Measurements from ENCODE around the gene CCSER1.

Gene CCSER1

DNA sequence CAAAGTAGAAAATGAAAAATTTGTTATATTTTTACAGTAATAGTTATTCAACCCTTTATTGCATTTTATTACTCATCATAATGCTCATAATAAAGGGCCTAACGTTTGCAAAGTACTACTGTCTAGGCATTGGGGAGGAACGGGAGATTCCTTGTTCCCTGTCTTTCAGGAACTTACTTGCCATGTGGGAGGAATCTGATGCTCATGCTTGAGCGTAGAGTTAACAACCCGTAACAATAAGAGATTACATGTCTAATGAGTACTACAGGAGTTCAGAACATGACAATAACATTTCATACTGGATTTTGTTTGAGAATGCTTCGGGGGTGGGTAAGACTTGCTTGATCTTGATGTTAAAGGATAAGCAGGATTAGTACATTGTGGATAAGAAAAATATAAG is 2.9 kb downstream of the CCSER1 start:
- no peak for DNase-seq

DNA sequence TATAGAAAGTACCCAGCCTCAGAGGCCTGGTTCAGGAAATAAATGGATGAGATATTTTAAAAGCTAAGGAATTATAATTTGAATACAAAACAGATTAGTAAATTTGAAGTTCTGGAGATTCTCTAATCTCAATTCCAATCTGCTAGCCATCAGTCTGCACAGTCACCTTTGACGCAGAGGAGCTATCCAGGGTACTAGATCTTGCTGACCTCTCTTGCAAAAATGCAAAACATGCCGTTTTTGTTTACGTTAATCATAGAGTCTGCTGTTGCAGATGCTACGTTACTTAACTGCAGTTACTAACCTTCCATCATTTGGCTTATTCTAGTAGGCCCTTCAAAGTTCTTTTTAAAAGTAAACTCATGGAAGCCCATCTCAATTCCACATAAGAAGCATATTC is 10.4 kb downstream of the CCSER1 start:
- DNase-seq = no peak

GRCh38 chr4:90142081-90142480 is 14.9 kb downstream of the CCSER1 start:
- DNase-seq = no peak

DNA sequence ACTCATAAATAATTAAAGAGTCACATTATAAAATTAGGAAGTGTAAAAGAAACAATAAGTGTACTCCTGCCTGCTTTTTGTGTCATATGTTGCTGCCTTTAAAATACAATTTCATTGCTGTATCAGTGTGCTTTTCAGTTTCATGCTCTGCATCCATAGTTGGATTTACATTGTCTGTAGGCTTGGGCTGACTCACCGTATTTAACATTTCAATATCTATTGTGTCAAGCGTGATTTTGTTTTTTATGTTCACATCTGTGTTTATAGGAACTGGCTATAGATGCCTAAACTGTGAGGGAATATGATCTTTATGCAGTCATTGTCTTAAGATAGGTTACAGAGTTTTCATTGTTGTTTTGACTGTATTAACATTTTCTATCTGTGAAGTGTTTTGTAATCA is 18.1 kb downstream of the CCSER1 start:
- no peak for DNase-seq

GRCh38 chr4:90146306-90146705 is 19.1 kb downstream of the CCSER1 start:
- DNase-seq = no peak

DNA sequence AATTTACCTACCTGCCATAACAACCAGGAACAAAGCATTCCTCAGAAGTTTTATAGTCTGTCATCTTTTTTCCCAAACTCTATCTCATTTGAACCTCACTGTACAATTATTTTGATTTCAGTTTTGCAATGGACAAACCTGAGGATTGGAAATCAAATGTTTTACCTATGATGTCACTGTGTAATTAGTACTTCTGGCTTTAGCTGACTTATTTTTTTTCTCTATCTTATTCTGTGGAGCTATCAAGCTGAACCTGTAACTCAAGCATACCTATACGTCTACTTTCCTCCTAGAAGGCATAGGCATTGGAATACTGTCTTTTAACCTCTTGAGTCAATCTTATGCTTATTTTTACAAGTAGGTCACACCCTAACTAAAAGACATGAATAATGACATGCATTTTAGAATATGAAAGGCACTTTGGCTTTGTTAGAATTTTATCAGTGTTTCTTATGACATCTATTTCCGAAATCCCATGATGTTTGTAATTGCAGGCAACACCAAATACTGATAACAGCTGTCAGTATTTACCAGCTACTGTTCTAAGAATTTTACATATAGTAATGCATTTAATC is 21.5 kb downstream of the CCSER1 start:
- no peak for DNase-seq

GRCh38 chr4:90152024-90152423 is 24.8 kb downstream of the CCSER1 start:
- DNase-seq = no peak

DNA sequence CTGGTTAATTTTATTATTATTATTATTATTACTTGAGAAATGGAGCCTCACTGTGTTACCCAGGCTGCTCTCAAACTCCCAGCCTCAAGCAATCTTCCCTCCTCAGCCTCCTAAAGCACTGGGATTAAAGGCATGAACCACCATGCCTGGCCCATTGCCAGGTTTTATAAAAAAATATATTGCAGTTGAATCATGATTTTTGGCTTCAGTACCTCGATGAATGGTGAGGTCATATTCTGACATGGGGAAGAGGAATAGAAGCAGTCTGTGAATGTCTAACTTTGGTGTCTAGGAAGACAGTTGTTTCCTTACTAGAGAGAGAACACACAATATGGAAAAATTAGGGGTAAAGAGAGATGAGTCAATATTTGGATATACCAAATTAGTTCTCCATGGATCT is 32.0 kb downstream of the CCSER1 start:
- no peak for DNase-seq

DNA sequence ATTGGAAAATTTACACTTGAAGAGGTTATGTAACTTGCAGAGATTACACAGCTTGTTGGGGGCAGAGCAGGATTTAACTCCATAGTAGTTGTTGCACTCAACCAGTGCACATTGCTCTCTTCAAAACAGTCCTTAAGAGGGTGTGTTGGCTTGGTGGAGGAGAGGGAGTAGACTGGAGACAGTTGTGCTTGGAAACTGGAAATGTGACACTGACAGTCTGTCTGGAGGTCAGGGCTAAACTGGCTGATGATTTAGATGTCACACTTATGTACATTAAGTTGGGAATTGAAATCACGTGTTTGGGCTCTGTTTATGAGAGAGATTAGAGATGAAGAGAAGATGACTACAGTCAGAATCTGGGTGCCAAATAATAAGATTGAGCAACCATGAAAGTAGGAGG is 32.9 kb downstream of the CCSER1 start:
- DNase-seq = no peak

- no peak for DNase-seq
These were observed 35.4 kb downstream of the CCSER1 start for GRCh38 chr4:90162566-90162965.

DNA sequence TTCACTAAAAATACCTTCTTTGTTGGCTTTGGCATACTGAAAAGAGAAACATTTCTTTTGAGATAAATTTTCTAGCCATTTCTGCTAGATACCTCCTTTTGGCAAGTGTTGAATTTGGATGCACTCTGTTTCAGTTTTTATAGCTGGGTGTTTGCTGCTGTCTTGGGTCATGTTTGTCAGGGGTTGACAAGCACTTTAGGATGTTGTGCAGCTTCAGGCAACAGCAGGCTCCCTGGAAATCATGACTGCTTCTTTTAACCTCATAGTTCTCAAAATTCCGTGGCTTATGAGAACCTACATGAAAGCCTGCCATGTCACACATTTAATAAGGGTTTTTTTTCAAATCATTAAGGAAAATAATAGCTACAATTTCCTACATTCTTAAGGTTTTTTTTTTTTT is 36.7 kb downstream of the CCSER1 start:
- no peak for DNase-seq

GRCh38 chr4:90165883-90166282 is 38.7 kb downstream of the CCSER1 start:
- DNase-seq = no peak

DNA sequence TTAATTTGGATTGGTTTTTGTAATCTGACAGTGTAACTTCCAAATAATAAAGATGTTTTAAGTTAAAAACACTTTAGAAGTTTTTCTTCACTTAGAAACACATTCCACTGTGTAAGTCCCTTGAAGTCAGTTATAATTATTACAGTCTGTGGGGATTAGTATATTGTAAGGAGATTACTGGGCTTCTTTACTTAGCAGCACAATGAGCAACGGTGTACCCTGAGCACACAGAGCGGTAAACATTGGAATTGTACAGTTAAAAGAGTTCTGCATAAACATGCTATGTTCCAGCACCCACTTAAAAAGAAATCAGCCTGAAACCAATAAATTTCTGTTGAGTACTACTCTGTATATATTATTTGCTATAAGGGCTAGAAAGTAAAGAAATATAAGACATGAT is 44.3 kb downstream of the CCSER1 start:
- no peak for DNase-seq

- DNase-seq = no peak
These were observed 47.4 kb downstream of the CCSER1 start for GRCh38 chr4:90174621-90175023.

- DNase-seq = no peak
These were observed 54.5 kb downstream of the CCSER1 start for GRCh38 chr4:90181644-90182043.

DNA sequence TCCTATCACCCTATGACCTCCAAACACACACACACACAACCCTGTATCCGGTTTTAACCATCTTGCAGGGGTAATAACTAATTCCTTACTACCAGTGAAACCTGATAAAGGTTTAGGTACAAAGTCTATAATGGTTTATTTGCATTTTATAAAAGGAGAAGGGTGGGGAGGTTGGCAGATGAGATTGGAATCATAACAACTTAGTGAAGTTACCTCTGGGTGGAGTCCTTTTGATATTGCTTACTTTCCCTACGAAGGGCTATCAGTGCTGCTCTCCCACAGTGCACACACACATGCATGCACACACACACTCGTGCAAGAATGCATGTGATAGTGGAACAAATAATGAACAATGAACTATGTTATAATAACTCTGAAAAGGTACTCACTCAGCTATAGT is 56.1 kb downstream of the CCSER1 start:
- no peak for DNase-seq

DNA sequence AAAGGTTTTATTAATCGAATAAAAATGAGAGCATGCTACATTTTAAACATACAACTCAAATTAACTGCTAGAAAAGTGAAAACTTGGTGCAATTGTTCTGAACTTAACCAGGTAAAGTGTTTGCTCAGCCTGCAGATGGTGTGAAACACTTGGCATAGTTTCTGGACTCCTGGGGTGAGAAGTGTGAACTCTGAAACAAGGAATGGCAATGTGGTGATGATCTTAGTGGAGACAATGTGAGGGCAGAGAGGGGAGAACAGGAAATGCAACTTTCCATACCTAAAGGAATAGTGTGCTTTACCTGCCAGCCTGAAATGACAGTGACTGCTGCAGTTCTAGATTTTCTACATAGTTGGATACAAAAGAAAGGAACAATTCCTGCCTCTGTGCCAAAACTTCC is 57.4 kb downstream of the CCSER1 start:
- DNase-seq = no peak

DNA sequence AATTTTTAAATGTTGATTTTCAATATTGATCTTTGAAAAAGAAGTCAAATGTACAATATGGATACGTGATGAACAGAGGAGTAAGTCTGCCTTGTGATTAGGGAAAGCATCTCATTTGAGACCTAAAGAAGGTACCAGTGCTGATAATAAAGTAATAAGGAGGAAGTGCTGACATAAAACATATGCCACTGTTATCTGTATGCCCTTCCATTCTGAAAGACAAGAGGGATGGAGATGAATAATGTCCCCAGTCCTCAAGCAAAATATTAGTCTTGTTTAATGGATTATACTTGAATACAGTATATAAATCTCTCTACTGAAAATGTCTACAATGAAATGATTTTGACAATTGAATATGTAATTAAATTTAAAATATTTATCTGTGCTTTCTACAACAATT is 58.2 kb downstream of the CCSER1 start:
- no peak for DNase-seq

DNA sequence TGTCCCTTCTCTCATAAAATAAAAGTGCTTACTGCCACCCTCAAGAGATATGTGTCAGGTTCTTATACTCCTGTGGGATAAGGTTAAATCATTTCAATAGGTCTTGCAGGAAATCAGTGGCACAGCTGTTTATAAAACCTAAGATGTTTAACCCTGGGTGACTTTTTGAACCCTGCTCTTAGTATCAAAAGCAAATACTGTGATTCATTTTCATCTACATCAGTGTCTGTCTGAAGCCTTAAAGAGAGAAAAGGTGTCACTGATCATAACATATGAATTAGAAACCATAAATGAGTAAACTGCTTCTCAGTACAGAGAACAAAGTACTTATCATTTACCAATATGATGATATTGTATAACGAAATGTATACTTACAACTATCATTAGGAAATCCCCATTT is 59.0 kb downstream of the CCSER1 start:
- DNase-seq = no peak

GRCh38 chr4:90187148-90187884 is 60.1 kb downstream of the CCSER1 start:
- DNase-seq = no peak

DNA sequence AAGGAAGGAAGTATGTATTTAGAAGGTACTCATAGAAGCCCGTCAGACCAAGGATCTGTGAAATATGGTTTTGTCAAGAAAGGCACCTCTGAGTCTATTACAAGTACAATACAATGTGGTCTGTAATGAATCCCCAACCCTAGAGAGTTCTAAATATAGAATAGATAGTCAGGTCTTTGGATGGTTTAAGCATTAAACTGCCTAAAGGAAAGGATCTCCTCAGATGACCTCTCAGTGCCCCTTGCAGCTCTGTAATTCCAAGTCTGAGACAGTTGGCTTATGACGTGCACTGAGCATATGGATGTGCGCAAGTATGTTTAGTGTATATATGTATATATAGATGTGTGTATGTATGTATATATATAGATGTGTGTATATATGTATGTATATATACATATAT is 62.0 kb downstream of the CCSER1 start:
- DNase-seq = no peak

GRCh38 chr4:90189946-90190345 is 62.8 kb downstream of the CCSER1 start:
- DNase-seq = no peak

GRCh38 chr4:90190525-90190924 is 63.3 kb downstream of the CCSER1 start:
- no peak for DNase-seq

GRCh38 chr4:90198086-90198847 is 71.1 kb downstream of the CCSER1 start:
- no peak for DNase-seq
